ENCODE data around the gene GRM2. TPM values are rescaled to one million over a fixed set of nuclear protein-coding genes. Genes with fewer than 3 reads are reported as not detected.

GRM2 gene
- total RNA-seq, 2 experiments from 2014 or later = 0.07 TPM; not detected in 1

GRCh38 chr3:51681453-51681852 is 25.4 kb upstream of the GRM2 start:
- Mint-ChIP-seq H3K27me3 (ENCODE audit: low read depth) (no peaks in the 10 kb centered on the region), H3K9me3 (no peaks in the 10 kb centered on the region), H3K4me1 (ENCODE audit: low read depth) (peaks cover 86% of the 10 kb centered on the region), H3K27ac (peak overlapping the region; percentile 38), H3K4me3 (no peak overlapping the region), H3K36me3 (ENCODE audit: low read depth) (peaks cover 22% of the 10 kb centered on the region)
- CTCF ChIA-PET = interaction anchor here (0.7 to 7.9 kb wide), 16 partner anchors 9 to 298 kb away, joined by 3 to 136 read pairs (median 4); partner anchors contain the start of genes DCAF1 and TEX264
- DNase-seq = peak; percentile 47
- intact Hi-C loops (cut with micrococcal nuclease) = no loop called here

- H3K27me3 Mint-ChIP-seq (ENCODE audit: low read depth) = no peaks in the 10 kb centered on the region
Observed at GRCh38 chr3:51682079-51682478, 24.8 kb upstream of the GRM2 start.

DNA sequence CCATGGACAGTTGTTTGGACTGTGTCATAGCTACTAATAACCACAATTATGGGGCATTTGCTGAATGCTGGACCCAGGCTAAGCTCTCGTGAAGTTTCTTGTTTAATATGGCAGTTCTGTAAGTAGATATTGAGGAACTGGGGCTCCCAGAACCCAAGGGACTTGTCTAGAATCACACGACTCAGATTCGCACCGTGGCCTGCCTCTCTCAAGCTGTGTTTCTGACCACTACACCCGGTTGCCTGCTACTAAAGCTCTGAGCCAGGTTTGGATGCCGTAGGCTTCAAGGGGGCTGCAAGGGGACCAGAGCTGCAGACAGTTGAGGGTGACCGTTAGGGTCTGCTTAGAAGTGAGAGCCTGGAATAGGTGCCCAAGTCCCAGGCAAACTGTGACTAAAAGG is 24.3 kb upstream of the GRM2 start:
- peaks cover 90% of the 10 kb centered on the region for H3K4me1 Mint-ChIP-seq (ENCODE audit: low read depth)
- H3K9me3 Mint-ChIP-seq = no peaks in the 10 kb centered on the region
- no peaks in the 10 kb centered on the region for H3K27me3 Mint-ChIP-seq (ENCODE audit: low read depth)
- H3K4me3 Mint-ChIP-seq = no peak overlapping the region
- CTCF ChIA-PET = interaction anchor here (0.6 to 7.9 kb wide), 29 partner anchors 8 to 459 kb away, joined by 3 to 136 read pairs (median 4); partner anchors contain the start of genes DCAF1, RBM15B and TEX264
- no peak for DNase-seq
- intact Hi-C loops (cut with micrococcal nuclease) = loop anchor here (1.0 kb wide), 5 partner anchors 10 to 291 kb away; partner anchors contain the start of gene RBM15B
- H3K27ac Mint-ChIP-seq = peak overlapping the region; percentile 34
- H3K36me3 Mint-ChIP-seq (ENCODE audit: low read depth) = peaks cover 30% of the 10 kb centered on the region

More at GRCh38 chr3:51682079-51682478, 24.8 kb upstream of the GRM2 start:
- Mint-ChIP-seq H3K9me3 (no peaks in the 10 kb centered on the region), H3K4me3 (no peak overlapping the region), H3K36me3 (ENCODE audit: low read depth) (peaks cover 27% of the 10 kb centered on the region), H3K27ac (peak overlapping the region; percentile 38), H3K4me1 (ENCODE audit: low read depth) (peaks cover 87% of the 10 kb centered on the region)
- CTCF ChIA-PET = interaction anchor here (0.6 to 7.9 kb wide), 31 partner anchors 9 to 460 kb away, joined by 3 to 136 read pairs (median 4); partner anchors contain the start of genes DCAF1, RBM15B and TEX264
- peak; percentile 87 for DNase-seq
- intact Hi-C loops (cut with micrococcal nuclease) = loop anchor here (1.0 kb wide), 5 partner anchors 10 to 291 kb away; partner anchors contain the start of gene RBM15B

- no peaks in the 10 kb centered on the region for H3K27me3 Mint-ChIP-seq (ENCODE audit: low read depth)
- no peak overlapping the region for H3K4me3 Mint-ChIP-seq
- CTCF ChIA-PET = interaction anchor here (0.6 to 7.9 kb wide), 7 partner anchors 12 to 298 kb away, joined by 3 to 136 read pairs (median 3); partner anchors contain the start of genes DCAF1, MANF and TEX264
- DNase-seq = no peak
- H3K9me3 Mint-ChIP-seq = no peaks in the 10 kb centered on the region
- intact Hi-C loops (cut with micrococcal nuclease) = no loop called here
- peaks cover 89% of the 10 kb centered on the region for H3K4me1 Mint-ChIP-seq (ENCODE audit: low read depth)
- peaks cover 33% of the 10 kb centered on the region for H3K36me3 Mint-ChIP-seq (ENCODE audit: low read depth)
- no peak overlapping the region for H3K27ac Mint-ChIP-seq
Observed at GRCh38 chr3:51683566-51683965, 23.3 kb upstream of the GRM2 start.

DNA sequence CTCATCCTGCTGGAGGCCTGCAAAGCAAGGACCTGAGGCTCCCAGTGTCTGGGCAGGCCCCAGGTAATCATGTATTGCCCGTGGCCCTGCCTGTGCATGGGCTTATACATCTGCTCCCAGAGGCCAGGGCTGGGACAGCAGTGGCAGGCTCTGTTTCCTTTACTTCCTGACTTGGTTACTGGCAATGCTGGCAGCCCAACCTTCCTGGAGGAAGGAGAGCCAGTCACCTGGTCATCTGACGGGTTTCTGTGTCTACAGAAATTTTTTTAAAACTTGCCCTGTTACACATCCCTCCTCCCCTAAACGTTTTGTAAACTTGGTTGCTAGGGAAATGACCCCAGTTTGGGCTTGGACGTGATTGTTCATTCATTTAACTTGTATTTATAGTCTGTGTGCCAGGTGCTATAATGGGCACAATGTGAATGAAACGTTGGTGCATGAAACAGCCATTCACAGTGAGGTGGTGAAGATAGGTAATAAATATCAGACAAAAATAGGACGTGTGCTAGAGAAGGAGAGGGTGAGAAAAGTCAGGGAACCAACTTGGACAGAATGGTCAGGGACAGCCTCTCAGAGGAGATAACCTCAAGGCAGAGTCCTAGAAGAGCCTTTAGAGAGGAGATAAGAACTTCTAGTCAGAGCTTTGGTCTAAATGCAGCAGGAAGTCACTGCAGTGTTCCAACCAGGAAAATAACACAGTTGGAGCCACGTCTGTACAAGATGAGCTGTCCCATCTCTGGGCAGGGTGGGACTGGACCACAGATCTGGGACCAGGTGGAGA is 21.7 kb upstream of the GRM2 start:
- Mint-ChIP-seq H3K4me3 (peak overlapping the region; percentile 3), H3K27me3 (ENCODE audit: low read depth) (no peaks in the 10 kb centered on the region), H3K27ac (peak overlapping the region; percentile 90), H3K4me1 (ENCODE audit: low read depth) (peaks cover 87% of the 10 kb centered on the region), H3K36me3 (ENCODE audit: low read depth) (peaks cover 33% of the 10 kb centered on the region), H3K9me3 (no peaks in the 10 kb centered on the region)
- intact Hi-C loops (cut with micrococcal nuclease) = no loop called here
- no peak for DNase-seq
- CTCF ChIA-PET = interaction anchor here (1.4 to 7.9 kb wide), 4 partner anchors 10 to 184 kb away, joined by 3 to 136 read pairs (median 35); partner anchors contain the start of genes DCAF1 and TEX264

GRCh38 chr3:51686056-51686455 is 20.8 kb upstream of the GRM2 start:
- Mint-ChIP-seq H3K36me3 (ENCODE audit: low read depth) (peaks cover 33% of the 10 kb centered on the region), H3K9me3 (no peaks in the 10 kb centered on the region), H3K4me3 (peak overlapping the region; percentile 37), H3K27me3 (ENCODE audit: low read depth) (no peaks in the 10 kb centered on the region), H3K4me1 (ENCODE audit: low read depth) (peaks cover 79% of the 10 kb centered on the region), H3K27ac (peak overlapping the region; percentile 90)
- intact Hi-C loops (cut with micrococcal nuclease) = loop anchor here (1.0 kb wide), 5 partner anchors 11 to 186 kb away; partner anchors contain the start of genes DCAF1, RAD54L2 and TEX264
- CTCF ChIA-PET = interaction anchor here (0.5 to 7.9 kb wide), 4 partner anchors 11 to 653 kb away, joined by 3 to 136 read pairs (median 6); partner anchors contain the start of gene DCAF1
- no peak for DNase-seq

GRCh38 chr3:51686512-51687215 is 20.2 kb upstream of the GRM2 start:
- peak overlapping the region; percentile 90 for H3K27ac Mint-ChIP-seq
- CTCF ChIA-PET = interaction anchor here (0.5 to 7.9 kb wide), 6 partner anchors 11 to 652 kb away, joined by 3 to 136 read pairs (median 4); partner anchors contain the start of gene DCAF1
- no peaks in the 10 kb centered on the region for H3K9me3 Mint-ChIP-seq
- intact Hi-C loops (cut with micrococcal nuclease) = loop anchor here (1.0 kb wide), 5 partner anchors 11 to 186 kb away; partner anchors contain the start of genes DCAF1, RAD54L2 and TEX264
- H3K27me3 Mint-ChIP-seq (ENCODE audit: low read depth) = no peaks in the 10 kb centered on the region
- DNase-seq = peak; percentile 95
- H3K4me1 Mint-ChIP-seq (ENCODE audit: low read depth) = peaks cover 73% of the 10 kb centered on the region
- H3K36me3 Mint-ChIP-seq (ENCODE audit: low read depth) = peaks cover 32% of the 10 kb centered on the region
- H3K4me3 Mint-ChIP-seq = peak overlapping the region; percentile 37

- DNase-seq = no peak
- Mint-ChIP-seq H3K9me3 (no peaks in the 10 kb centered on the region), H3K36me3 (ENCODE audit: low read depth) (peaks cover 28% of the 10 kb centered on the region), H3K27me3 (ENCODE audit: low read depth) (no peaks in the 10 kb centered on the region), H3K27ac (peak overlapping the region; percentile 90), H3K4me1 (ENCODE audit: low read depth) (peaks cover 64% of the 10 kb centered on the region), H3K4me3 (no peak overlapping the region)
- CTCF ChIA-PET = interaction anchor here (1.4 to 2.1 kb wide), 2 partner anchors 17 to 31 kb away, joined by 5 to 8 read pairs; no protein-coding TSS in a partner anchor
- intact Hi-C loops (cut with micrococcal nuclease) = no loop called here
Observed at GRCh38 chr3:51687431-51688205, 19.2 kb upstream of the GRM2 start.

DNA sequence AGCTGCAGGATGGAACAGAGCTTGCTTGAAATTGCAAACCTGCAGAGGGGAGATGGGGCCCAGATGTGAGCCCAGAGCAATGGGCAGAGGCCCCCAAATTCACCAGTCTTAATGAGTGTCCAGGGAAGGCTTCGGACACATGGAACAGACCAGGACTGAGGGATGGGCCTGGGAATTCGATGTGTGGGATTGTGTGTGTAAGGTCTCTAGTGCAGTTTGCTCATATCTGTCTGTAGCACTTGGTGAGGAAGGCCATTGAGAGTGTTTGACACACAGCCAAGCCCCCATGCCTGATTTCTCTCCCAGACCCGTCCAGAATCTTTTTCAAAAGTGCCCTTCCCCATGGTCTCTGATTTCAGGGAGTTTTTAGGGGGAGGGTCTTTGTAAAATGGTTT is 18.7 kb upstream of the GRM2 start:
- peak overlapping the region; percentile 19 for H3K27ac Mint-ChIP-seq
- H3K9me3 Mint-ChIP-seq = no peaks in the 10 kb centered on the region
- no peak overlapping the region for H3K4me3 Mint-ChIP-seq
- no peaks in the 10 kb centered on the region for H3K27me3 Mint-ChIP-seq (ENCODE audit: low read depth)
- intact Hi-C loops (cut with micrococcal nuclease) = no loop called here
- CTCF ChIA-PET = interaction anchor here (1.4 to 2.1 kb wide), 2 partner anchors 18 to 31 kb away, joined by 5 to 8 read pairs; no protein-coding TSS in a partner anchor
- H3K4me1 Mint-ChIP-seq (ENCODE audit: low read depth) = peaks cover 58% of the 10 kb centered on the region
- DNase-seq = no peak
- peaks cover 26% of the 10 kb centered on the region for H3K36me3 Mint-ChIP-seq (ENCODE audit: low read depth)

- H3K4me3 Mint-ChIP-seq = no peak overlapping the region
- no peak overlapping the region for H3K27ac Mint-ChIP-seq
- H3K36me3 Mint-ChIP-seq (ENCODE audit: low read depth) = peaks cover 17% of the 10 kb centered on the region
- intact Hi-C loops (cut with micrococcal nuclease) = no loop called here
- peaks cover 34% of the 10 kb centered on the region for H3K4me1 Mint-ChIP-seq (ENCODE audit: low read depth)
- CTCF ChIA-PET = interaction anchor here (0.6 to 1.2 kb wide), 2 partner anchors 9 to 145 kb away, joined by 3 read pairs; no protein-coding TSS in a partner anchor
- H3K27me3 Mint-ChIP-seq (ENCODE audit: low read depth) = no peaks in the 10 kb centered on the region
- no peak for DNase-seq
- H3K9me3 Mint-ChIP-seq = no peaks in the 10 kb centered on the region
Observed at GRCh38 chr3:51691021-51691420, 15.8 kb upstream of the GRM2 start.

GRCh38 chr3:51691949-51692348 is 14.9 kb upstream of the GRM2 start:
- Mint-ChIP-seq H3K36me3 (ENCODE audit: low read depth) (peaks cover 10% of the 10 kb centered on the region), H3K4me1 (ENCODE audit: low read depth) (peaks cover 25% of the 10 kb centered on the region), H3K9me3 (no peaks in the 10 kb centered on the region), H3K4me3 (no peak overlapping the region), H3K27ac (no peak overlapping the region), H3K27me3 (ENCODE audit: low read depth) (no peaks in the 10 kb centered on the region)
- no peak for DNase-seq
- CTCF ChIA-PET = no interaction called here
- intact Hi-C loops (cut with micrococcal nuclease) = no loop called here
